Keratinocyte (primary cell): ENCODE data around the gene HNF4A.

ENCODE experiments used
- EZH2 ChIP-seq: IDR thresholded peaks from one replicate; pipeline ENCODE4 v1.6.1; 2012; ENCODE audit warnings: inconsistent platforms, mild to moderate bottlenecking, low read length, moderate library complexity
- TF ChIP-seq, protein P1 (sequence below), 3 experiments: IDR thresholded peaks in 1 of 3; conservative IDR thresholded peaks in 1 of 3; optimal IDR thresholded peaks in 1 of 3; 2 replicates in 2 of 3; 3 replicates in 1 of 3; pipeline versions ENCODE3 to v1.5.1; 2011; ENCODE audit warnings: low read length in 3 of 3, mild to moderate bottlenecking in 3 of 3, moderate library complexity in 2 of 3, control low read depth in 1 of 3, inconsistent platforms in 1 of 3; ENCODE audit not compliant: insufficient read depth in 2 of 3; ENCODE audit errors: extremely low read depth in 1 of 3

DNA sequence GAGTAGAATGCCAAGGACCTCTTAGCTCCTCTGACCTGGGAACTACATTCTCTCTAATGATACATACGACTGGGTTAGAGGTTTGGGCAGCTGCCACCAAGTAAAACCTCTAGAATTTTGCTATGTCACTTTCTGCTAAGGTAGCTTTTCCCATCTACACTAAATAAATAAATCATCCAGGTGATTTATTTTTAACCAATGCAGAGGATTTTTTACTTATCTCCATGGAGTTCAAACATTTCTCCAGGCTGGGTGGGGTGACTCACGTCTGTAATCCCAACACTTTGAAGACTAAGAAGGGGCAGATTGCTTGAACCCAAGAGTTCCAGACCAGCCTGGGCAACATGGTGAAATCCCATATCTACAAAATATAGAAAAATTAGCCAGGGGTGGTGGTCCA lies 27.1 kb downstream of the HNF4A start:
- TF ChIP-seq, protein P1, sequence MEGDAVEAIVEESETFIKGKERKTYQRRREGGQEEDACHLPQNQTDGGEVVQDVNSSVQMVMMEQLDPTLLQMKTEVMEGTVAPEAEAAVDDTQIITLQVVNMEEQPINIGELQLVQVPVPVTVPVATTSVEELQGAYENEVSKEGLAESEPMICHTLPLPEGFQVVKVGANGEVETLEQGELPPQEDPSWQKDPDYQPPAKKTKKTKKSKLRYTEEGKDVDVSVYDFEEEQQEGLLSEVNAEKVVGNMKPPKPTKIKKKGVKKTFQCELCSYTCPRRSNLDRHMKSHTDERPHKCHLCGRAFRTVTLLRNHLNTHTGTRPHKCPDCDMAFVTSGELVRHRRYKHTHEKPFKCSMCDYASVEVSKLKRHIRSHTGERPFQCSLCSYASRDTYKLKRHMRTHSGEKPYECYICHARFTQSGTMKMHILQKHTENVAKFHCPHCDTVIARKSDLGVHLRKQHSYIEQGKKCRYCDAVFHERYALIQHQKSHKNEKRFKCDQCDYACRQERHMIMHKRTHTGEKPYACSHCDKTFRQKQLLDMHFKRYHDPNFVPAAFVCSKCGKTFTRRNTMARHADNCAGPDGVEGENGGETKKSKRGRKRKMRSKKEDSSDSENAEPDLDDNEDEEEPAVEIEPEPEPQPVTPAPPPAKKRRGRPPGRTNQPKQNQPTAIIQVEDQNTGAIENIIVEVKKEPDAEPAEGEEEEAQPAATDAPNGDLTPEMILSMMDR (optimal IDR thresholded peaks at IDR 0.05 in 1 of 3, IDR thresholded peaks at IDR 0.05 in 1 of 3, conservative IDR thresholded peaks at IDR 0.05 in 1 of 3; ENCODE audit: extremely low read depth in 1 of 3, insufficient read depth in 2 of 3, low read length in 3 of 3), result no peak
- no peak for TF ChIP-seq EZH2
